GM12878 (cell line): Measurements from ENCODE around the gene OTOA. TPM values are rescaled to one million over a fixed set of nuclear protein-coding genes. Genes with fewer than 3 reads are reported as not detected.
"Not testable (repeated sequence)": the region's sequence is repeated elsewhere in the genome, so short reads cannot be mapped to it uniquely, and the experiment has no call there.

ENCODE experiments used
- ATAC-seq: fragments of 200-7000 bp; cut with Tn5 transposase; 3 replicates; pipeline ENCODE4 v1.9.1; 2020; ENCODE audit warnings: mild to moderate bottlenecking, moderate library complexity
- BruUV-seq: library from RNA; stranded (reverse); fragments of 400-500 nt; replicated peaks from 2 replicates; lab custom pipeline; 2021; lab: Mats Ljungman, UMichigan
- CTCF ChIA-PET: fragments of 300-600 bp; sonication (Branson Sonifier 250); formaldehyde crosslinking; extraction: SDS; loops from one replicate; lab custom pipeline; 2021; ENCODE audit warnings: inconsistent platforms; lab: Yijun Ruan, JAX
- POLR2A ChIA-PET: fragments of 350-600 bp; formaldehyde crosslinking; extraction: SDS; loops from one replicate; lab custom pipeline; 2021; ENCODE audit warnings: inconsistent platforms; lab: Charles Lee
- RAD21 ChIA-PET: fragments of 300-600 bp; sonication (Branson Sonifier 250); formaldehyde crosslinking; loops from one replicate; lab custom pipeline; 2023; ENCODE audit warnings: antibody characterized with exemption; ENCODE audit not compliant: unreplicated experiment; lab: Charles Lee
- SMC1A ChIA-PET: fragments of 300-600 bp; sonication (Branson Sonifier 250); formaldehyde crosslinking; loops from one replicate; lab custom pipeline; 2023; ENCODE audit not compliant: unreplicated experiment, uncharacterized antibody; lab: Charles Lee
- DNase-seq: peaks from one replicate; pipeline ENCODE4 v3.0.0-alpha.2; 2011; ENCODE audit warnings: low read depth, low spot score
- FAIRE-seq: peaks from 3 replicates; lab custom pipeline; 2011; peaks lifted over from hg19 to GRCh38; lab: Jason Lieb, UNC
- H2AFZ ChIP-seq: 2 replicates; pipeline ENCODE4 v1.6.0; 2011; ENCODE audit warnings: low read depth, low read length, control low read depth; ENCODE audit not compliant: control insufficient read depth
- H3K27ac ChIP-seq: 2 replicates; pipeline ENCODE4 v1.5.1; 2011; ENCODE audit warnings: control low read depth; ENCODE audit not compliant: control insufficient read depth, insufficient read depth
- H3K27me3 ChIP-seq, 2 experiments: replicated peaks in 1 of 2; 2 replicates each; pipeline versions ENCODE4 v1.6.0 to v1.6.1; 2011; ENCODE audit warnings: low read length in 1 of 2; ENCODE audit not compliant: control insufficient read depth in 2 of 2, insufficient read depth in 2 of 2
- H3K36me3 ChIP-seq, 2 experiments: 2 replicates each; pipeline ENCODE4 v1.5.1; 2011; ENCODE audit warnings: low read length in 1 of 2; ENCODE audit not compliant: control insufficient read depth in 2 of 2, insufficient read depth in 2 of 2
- H3K4me1 ChIP-seq: 2 replicates; pipeline ENCODE4 v1.6.1; 2011; ENCODE audit warnings: mild to moderate bottlenecking, low read length, moderate library complexity, mixed read lengths; ENCODE audit not compliant: control insufficient read depth, insufficient read depth
- H3K4me2 ChIP-seq: 2 replicates; pipeline ENCODE4 v1.6.0; 2011; ENCODE audit warnings: control low read depth; ENCODE audit not compliant: control insufficient read depth, insufficient read depth
- H3K4me3 ChIP-seq: fragments of 200-600 bp; sonication (generic); 2 replicates; pipeline ENCODE4 v1.5.1; 2016
- H3K79me2 ChIP-seq: 2 replicates; pipeline ENCODE4 v1.6.0; 2011; ENCODE audit warnings: low read length; ENCODE audit not compliant: control insufficient read depth, insufficient read depth
- H3K9ac ChIP-seq: 2 replicates; pipeline ENCODE4 v1.8.0; 2011; ENCODE audit warnings: low read length, control low read depth, mixed read lengths; ENCODE audit not compliant: control insufficient read depth, insufficient read depth
- H3K9me3 ChIP-seq: replicated peaks from 3 replicates; pipeline ENCODE4 v1.5.1; 2011; ENCODE audit warnings: mild to moderate bottlenecking, low read length; ENCODE audit not compliant: control insufficient read depth, insufficient read depth
- H4K20me1 ChIP-seq: 2 replicates; pipeline ENCODE4 v1.6.0; 2011; ENCODE audit not compliant: control insufficient read depth, insufficient read depth
- WGBS: methylation state at CpG from one replicate; pipeline ENCODE4 v1.1.6; 2016; ENCODE audit warnings: low lambda C conversion rate; ENCODE audit not compliant: insufficient replicate concordance, insufficient coverage; ENCODE audit errors: missing lambda C conversion rate; 5-methylcytosine and 5-hydroxymethylcytosine counted together
- in situ Hi-C: fragments of 300-500 bp; cut with MboI; formaldehyde crosslinking; loops from 9 replicates; pipeline ENCODE4 v1.14.3; 2018; ENCODE audit warnings: mixed read lengths
- intact Hi-C: fragments of 100-400 bp; cut with micrococcal nuclease; formaldehyde crosslinking; loops from one replicate; pipeline ENCODE4 v1.14.2; 2022; ENCODE audit not compliant: unreplicated experiment
- polyA plus RNA-seq, 11 experiments: library from polyadenylated mRNA; depleted of rRNA in 4 of 11; unstranded in 6 of 11; stranded (reverse) in 5 of 11; fragments of >200 nt; fragmentation: Nextera tagmentation in 4 of 11; fragmentation: Illumina TruSeq in 1 of 11; extraction: Ambion mirVana in 4 of 11; extraction: Trizol in 1 of 11; gene quantifications; 1 replicate in 1 of 11; 2 replicates in 10 of 11; pipeline versions ENCODE4 v1.2.1 to v1.2.3, GENCODE V29; 2011 to 2016; ENCODE audit warnings: inconsistent platforms in 2 of 11, missing spikeins in 2 of 11, low read depth in 1 of 11
- total RNA-seq, 4 experiments: library from RNA; depleted of rRNA in 3 of 4; stranded (reverse); fragments of >200 nt in 3 of 4; fragmentation: Illumina TruSeq in 1 of 4; extraction: Trizol in 1 of 4; gene quantifications; 2 replicates each; pipeline versions ENCODE4 v1.2.1 to v1.2.3, GENCODE V29; 2013 to 2021

OTOA gene
- total and polyA plus RNA-seq, 10 of the 15 experiments (the other 5 are each of a cell fraction or from before 2014, with no cell fraction given) = 0.33 to 1.5 (median 0.61) TPM

DNA sequence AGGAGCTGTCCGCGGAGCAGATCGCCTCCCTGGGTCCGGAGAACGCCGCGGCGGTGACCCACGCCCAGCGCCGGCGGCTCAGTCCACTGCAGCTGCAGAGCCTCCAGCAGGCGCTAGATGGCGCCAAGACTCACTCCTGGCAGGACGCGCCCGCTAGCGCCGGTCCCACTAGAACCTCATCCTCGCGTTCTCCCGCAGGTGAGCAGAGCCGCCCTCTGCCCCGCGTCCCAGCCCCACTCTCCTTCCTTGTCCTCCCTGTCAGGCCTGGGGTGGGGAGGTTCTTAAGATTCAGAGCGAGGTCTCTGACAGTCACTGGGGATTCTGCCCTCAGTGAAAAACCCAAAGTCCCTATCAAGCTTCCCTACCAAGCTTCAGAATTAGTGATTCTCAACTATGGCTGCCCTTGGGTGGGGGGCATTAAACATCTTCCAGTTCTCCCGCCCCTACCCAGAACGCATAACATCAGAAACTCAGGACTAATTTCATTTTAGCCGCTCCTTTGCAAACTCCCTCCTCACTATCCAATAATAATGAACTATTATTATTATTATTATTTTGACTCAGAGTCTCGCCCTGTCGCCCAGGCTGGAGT lies 93.4 kb downstream of the OTOA start:
- BruUV-seq, in situ Hi-C loops, H3K4me1 ChIP-seq, H3K9me3 ChIP-seq, RAD21 ChIA-PET, H4K20me1 ChIP-seq, intact Hi-C loops, SMC1A ChIA-PET, POLR2A ChIA-PET, DNase-seq, H3K9ac ChIP-seq, H3K27ac ChIP-seq, H3K27me3 ChIP-seq, H2AFZ ChIP-seq, H3K4me2 ChIP-seq, CTCF ChIA-PET, H3K4me3 ChIP-seq, H3K79me2 ChIP-seq, H3K36me3 ChIP-seq: not testable (repeated sequence)
- peak; percentile 62 for FAIRE-seq
- WGBS = 0% methylated on average over 3 of the region's 31 CpGs
- ATAC-seq = peak; percentile 99

DNA sequence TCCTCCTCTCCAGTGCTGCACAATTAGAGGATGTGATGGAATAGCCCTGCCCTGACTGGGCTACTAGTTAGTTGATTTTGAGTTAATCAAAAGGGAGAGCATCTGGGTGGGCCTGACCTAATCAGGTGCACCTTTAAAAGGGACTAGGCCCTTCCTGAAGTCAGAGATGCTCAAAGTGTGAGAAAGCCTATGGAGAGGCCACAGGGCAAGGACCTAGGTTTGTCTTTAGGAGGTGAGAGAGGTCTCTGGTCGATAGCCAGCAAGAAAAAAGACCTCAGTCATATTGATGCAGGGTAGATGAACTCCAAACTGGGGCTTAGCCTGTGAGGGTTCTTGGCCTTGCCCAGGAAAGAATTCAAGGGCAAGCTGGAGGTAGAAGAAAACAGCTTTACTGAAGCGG lies 104.5 kb downstream of the OTOA start:
- H2AFZ ChIP-seq, FAIRE-seq, in situ Hi-C loops, H3K27ac ChIP-seq, H3K4me3 ChIP-seq, CTCF ChIA-PET, BruUV-seq, H4K20me1 ChIP-seq, POLR2A ChIA-PET, H3K36me3 ChIP-seq, intact Hi-C loops, ATAC-seq, H3K9ac ChIP-seq, H3K9me3 ChIP-seq, RAD21 ChIA-PET, H3K4me2 ChIP-seq, DNase-seq, H3K79me2 ChIP-seq, H3K4me1 ChIP-seq, SMC1A ChIA-PET, H3K27me3 ChIP-seq: not testable (repeated sequence)
- 5% methylated on average over 1 of the region's 2 CpGs for WGBS

DNA sequence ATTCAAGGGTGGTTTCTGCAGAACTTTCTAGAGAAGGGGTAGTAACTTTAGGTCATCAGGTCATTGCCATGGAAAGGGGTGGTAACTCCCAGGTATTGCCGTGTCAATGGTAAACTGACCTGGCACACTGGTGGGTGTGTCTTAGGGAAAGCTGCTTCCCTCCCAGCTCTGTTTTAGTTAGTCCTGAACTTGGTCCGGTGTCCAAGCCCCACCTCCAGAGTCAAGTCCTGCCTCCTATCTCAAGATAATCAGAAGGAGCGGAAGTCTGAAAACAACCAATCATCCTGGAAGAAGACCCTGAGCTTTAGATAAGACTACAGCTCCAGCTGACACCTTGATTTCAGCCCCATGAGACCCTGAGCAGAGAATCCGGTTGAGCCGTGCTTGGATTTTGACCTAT lies 105.0 kb downstream of the OTOA start:
- H2AFZ ChIP-seq, in situ Hi-C loops, H3K27ac ChIP-seq, H3K9me3 ChIP-seq, ATAC-seq, H3K4me3 ChIP-seq, SMC1A ChIA-PET, H3K36me3 ChIP-seq, intact Hi-C loops, RAD21 ChIA-PET, H4K20me1 ChIP-seq, H3K4me1 ChIP-seq, CTCF ChIA-PET, H3K4me2 ChIP-seq, FAIRE-seq, H3K79me2 ChIP-seq, DNase-seq, H3K9ac ChIP-seq, POLR2A ChIA-PET, BruUV-seq, H3K27me3 ChIP-seq: not testable (repeated sequence)
- no CpG with 5 or more reads among the region's 5 CpGs for WGBS

DNA sequence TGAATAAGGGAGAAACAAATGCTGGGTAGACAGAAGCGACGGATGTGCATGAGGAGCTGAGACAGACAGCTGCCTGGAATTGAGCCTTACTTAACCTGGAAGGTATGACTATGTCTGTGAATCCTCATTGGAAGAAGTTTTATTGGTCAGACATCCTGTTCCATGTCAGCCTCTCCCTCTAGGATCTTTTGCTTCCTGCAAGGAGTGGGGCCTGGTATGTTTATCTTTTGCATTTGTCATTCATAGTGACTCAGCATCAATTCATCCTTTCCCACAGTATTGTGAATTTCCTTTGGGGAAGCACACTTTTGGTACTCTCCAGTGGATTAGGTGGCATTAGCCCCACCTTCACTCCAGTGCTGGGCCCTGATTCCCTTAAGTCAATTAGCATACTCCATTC lies 105.5 kb downstream of the OTOA start:
- SMC1A ChIA-PET, BruUV-seq: not testable (repeated sequence)

More for the DNA sequence above, 105.5 kb downstream of the OTOA start:
- H2AFZ ChIP-seq, intact Hi-C loops, H3K4me3 ChIP-seq, POLR2A ChIA-PET, H3K79me2 ChIP-seq, H3K4me2 ChIP-seq, H3K36me3 ChIP-seq, DNase-seq, H3K27me3 ChIP-seq, ATAC-seq, H4K20me1 ChIP-seq, H3K27ac ChIP-seq, in situ Hi-C loops, RAD21 ChIA-PET, H3K4me1 ChIP-seq, H3K9ac ChIP-seq, H3K9me3 ChIP-seq, CTCF ChIA-PET, FAIRE-seq: not testable (repeated sequence)
- 85% methylated on average over 2 of the region's 2 CpGs for WGBS
